GM21717 (cell line): ENCODE data around the gene FIBCD1.

ENCODE experiments used
- ATAC-seq: cut with Tn5 transposase; IDR thresholded peaks from one replicate; pipeline ENCODE4 v1.9.1; 2021; ENCODE audit warnings: mild to moderate bottlenecking, moderate library complexity; ENCODE audit not compliant: unreplicated experiment

Gene FIBCD1

GRCh38 chr9:130923611-130924447 lies 15.2 kb downstream of the FIBCD1 start:
- ATAC-seq: no peak

- no peak for ATAC-seq
Measured at GRCh38 chr9:130922893-130923610, 16.0 kb downstream of the FIBCD1 start.

GRCh38 chr9:130921989-130922892 lies 16.8 kb downstream of the FIBCD1 start:
- ATAC-seq: no peak

- no peak for ATAC-seq
Measured at GRCh38 chr9:130921300-130921988, 17.6 kb downstream of the FIBCD1 start.

- ATAC-seq: no peak
Measured at GRCh38 chr9:130920762-130921299, 18.2 kb downstream of the FIBCD1 start.

GRCh38 chr9:130920233-130920632 lies 18.8 kb downstream of the FIBCD1 start:
- ATAC-seq: no peak

- no peak for ATAC-seq
Measured at GRCh38 chr9:130919559-130920145, 19.4 kb downstream of the FIBCD1 start.

- ATAC-seq: no peak
Measured at GRCh38 chr9:130918826-130919558, 20.1 kb downstream of the FIBCD1 start.

- no peak for ATAC-seq
Measured at GRCh38 chr9:130918101-130918825, 20.8 kb downstream of the FIBCD1 start.

GRCh38 chr9:130917168-130917960 lies 21.7 kb downstream of the FIBCD1 start:
- ATAC-seq: no peak

- ATAC-seq: no peak
Measured at GRCh38 chr9:130915096-130915447, 24.0 kb downstream of the FIBCD1 start.

- ATAC-seq: no peak
Measured at GRCh38 chr9:130914417-130915095, 24.5 kb downstream of the FIBCD1 start.

GRCh38 chr9:130913599-130914416 lies 25.2 kb downstream of the FIBCD1 start:
- no peak for ATAC-seq

- ATAC-seq: no peak
Measured at GRCh38 chr9:130912932-130913598, 26.0 kb downstream of the FIBCD1 start.

GRCh38 chr9:130911254-130912049 lies 27.6 kb downstream of the FIBCD1 start:
- no peak for ATAC-seq
